ENCODE data around the gene STAM2.
"Not testable (repeated sequence)": the region's sequence is repeated elsewhere in the genome, so short reads cannot be mapped to it uniquely, and the experiment has no call there.

Gene STAM2

DNA sequence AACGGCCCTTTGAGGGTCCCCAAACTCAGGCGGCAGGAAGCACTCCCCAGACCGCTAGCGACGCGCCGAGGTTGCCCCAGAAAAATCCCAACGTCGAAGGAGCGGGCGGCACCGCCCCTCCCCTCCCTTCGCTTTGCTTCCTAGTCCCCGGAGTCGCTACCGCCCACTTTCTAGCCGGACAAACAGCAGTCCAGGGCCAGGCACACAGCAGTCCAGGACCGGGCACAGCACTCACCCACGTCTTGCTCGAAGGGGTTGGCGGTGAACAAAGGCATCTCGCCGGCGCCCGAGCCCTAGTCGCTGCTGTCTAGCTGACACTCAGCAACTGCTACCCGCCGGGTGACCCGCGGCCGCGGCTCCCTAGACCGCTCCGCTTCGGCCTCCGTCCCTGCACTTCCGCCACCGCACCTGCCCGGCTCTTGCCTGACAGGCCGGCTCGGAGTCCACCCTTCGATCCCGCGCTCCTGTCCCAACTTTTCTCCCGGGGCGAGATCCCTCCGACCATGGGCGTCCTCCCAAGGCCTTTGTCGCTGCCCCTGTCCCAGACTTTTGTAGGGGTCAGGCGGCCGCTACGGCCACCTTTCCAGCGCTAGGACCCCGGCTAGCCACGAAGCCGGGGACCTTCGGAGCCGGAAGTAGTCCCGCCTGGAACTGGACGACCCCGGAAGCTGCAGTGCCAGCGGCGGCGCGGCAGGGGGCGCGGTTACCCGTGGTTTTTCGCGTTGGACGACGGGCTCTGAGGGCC is at the start of gene STAM2:
Gene STAM2, minus strand, starts transcription at position 396 of the 745 bp plus-strand sequence. Its CDS starts 121 bp downstream, at position 275.
- DNase-seq = peak; percentile 94

DNA sequence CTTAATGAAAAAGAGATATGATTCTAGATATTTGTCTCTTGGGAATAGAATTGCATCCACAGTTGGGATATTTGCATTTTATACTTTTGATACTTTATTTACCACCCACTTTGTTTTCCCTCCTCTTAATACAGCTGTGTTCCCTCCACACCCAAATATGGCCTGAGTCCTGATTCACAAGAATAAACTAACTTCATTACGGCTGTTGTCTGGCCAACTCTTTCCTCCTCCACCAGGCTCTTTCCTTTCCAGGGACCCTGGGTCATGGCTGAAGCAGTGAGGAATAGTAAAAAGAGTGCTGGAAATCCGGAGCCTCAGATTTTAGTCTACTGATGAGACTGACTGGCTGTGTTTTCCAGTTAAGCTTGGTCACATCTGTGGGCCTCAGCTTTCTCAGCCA is 48.4 kb upstream of the STAM2 start:
- no peak for DNase-seq

DNA sequence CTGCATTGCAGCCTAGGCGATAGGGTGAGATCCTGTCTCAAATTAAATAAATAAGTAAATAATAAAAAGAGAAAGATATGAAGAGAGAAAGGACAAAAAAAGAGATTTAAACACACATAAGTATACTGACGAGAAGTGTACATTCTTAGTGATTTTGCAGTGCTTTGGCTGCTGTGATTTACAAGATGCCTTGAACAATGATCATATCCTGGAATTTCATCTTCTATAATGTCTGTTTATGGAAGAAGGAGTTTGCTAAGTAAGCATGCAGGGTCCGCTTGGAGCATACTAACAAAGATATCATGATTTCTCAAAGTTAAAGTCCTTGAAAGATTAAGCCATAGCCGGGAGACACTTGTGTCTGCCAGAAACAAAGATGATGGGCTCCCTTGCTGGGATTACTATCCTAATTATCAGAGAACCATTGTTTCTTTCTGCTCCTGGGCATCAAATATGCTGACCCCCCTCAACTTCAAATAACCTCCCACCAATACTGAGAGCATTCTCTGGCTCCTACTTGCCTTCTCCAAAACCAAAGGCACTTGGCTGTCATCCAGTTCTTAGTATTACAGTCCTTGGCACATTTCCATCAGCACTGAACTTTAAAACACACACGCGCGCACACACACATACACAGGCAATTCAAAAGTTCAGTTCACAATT is 47.5 kb upstream of the STAM2 start:
- no peak for DNase-seq

DNA sequence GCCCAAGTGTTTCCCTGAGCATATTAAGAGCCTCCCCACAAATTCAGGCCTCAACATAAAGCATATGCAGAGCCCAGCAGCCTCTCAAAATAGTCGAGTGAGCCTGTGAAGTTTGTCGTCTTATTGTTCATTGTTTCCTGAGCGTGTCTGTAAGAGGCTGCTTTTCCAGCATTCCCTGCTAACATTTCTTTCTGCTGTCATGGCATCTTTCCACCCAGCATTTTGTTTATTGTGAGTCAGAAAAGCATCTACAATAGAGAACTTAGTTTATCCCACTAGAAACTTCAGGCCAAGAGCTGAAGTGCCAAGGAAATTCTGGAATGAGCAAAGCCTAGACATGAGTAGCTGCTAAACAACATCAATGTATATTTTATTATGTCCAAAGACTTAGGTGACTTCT is 46.3 kb upstream of the STAM2 start:
- DNase-seq = no peak

DNA sequence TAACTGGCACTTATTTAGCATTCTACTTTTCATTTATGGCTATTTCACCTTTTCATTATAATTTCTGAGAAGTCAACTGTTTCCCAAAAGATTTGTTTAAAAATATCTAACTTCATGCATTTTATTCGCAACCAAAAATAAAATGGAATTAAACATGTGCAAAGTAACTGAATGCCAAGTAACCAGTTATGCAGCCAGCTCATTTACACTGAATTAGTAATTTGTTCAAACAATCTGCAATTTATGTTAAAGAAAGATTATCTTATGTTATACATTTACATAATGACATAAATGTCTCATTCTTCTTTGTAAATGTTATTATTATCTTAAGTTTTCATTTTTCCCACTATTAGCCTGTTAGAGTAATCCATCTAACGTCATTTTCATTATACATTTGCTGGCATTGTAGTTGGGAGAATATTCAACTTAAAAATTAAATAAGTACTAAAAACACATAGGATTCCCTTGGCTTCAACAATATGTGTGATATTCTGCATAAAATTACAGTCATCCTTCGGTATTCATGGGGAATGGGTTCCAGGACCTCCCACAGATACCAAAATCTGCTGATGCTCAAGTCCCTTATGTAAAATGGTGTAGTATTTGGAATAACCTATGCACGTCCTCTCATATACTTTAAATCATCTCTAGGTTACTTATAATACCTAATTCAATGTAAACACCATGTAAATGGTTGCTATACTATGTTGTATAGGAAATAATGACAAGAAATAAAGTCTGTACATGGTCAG is 43.7 kb upstream of the STAM2 start:
- no peak for DNase-seq

DNA sequence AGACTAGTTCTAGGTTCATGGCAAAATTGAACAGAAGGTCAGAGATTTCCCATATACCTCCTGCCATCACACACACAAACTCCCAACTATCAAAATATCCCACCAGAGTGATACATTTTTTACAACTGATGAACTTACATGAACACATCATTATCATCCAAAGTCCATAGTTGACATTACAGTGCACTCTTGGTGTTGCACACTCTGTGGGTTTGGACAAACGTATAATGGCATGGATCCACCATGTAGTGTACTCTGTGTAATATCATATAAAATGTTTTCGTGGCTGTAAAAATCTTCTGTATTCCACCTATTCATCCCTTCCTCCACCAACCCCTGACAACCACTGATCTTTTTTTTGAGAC is 25.9 kb upstream of the STAM2 start:
- no peak for DNase-seq

DNA sequence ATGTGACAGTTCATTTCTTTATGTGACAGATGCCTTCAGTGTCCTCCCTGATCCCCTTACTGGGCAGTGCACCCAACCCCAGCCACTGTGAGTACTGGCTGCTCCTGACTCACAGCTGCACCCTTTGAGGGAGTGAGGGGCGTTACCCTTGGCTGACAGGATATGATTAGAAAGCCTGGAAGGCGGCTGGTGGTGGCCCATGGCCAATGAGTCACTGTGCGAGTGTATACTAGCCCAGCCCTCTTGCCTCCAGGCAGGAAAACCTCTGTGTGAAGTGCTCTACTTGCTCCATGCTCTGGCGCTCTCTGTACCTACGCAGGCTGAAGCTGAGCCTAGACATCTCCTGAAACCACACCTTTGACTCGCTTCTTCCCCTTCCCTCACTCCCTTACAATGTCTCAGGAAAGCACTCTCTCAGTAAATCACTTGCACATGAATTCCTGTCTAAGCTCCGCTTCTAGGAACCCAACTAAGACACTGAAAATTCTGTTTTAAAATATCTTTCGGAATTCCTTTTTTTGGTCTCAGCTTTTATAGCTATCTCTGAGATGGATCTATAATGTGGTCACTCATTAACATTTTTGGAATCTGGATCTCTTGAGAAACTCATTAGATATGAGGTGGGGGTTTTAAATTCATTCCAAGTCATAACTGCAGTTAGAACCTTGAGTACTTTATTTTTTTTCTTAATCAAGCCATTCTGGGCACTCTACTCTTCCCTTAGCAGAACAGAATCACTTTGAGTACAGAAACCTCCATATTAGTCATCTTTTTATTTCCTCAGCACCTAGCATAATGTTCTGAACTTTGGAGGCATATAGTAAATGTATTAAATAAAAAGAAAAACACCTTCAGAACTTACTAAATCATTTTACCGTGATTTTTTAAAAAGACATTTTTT is 25.3 kb upstream of the STAM2 start:
- DNase-seq = no peak

DNA sequence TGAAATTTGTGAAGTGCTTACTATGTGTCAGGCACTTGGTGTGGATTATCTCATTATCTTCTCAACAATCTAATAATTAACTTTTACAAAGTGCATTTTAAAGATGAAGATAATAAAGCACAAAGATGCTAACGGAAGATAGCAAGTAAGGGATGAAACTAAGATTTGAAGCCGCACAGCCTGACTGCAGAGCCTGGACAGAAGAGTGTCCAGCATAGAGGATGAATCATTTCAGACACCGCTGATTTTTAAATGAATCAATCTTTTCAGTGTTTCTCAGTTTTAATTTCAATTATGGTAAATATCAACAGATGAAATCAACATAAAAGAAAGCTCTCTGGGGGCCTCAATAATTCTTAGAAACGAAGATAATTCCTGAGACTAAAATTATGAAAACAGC is 24.5 kb upstream of the STAM2 start:
- no peak for DNase-seq

DNA sequence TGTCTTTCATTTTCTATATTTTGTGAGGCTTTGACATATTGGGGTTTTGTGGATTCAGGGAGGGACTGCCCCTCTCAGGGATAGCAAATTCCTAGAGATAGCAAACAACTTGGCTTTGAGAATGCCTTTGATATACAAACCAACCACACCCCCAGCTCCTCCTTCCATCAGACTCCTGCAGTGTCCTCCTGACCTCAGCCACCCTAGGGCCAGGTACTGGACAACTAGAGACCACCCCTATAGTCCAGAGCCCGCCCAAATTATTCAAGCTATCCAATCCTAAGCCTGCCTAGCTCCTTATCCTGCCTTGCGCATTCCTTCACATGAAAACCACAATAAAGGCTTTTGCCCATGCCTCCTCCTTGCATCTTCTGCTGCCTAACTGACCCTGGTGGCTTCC is 22.9 kb upstream of the STAM2 start:
- DNase-seq = no peak

DNA sequence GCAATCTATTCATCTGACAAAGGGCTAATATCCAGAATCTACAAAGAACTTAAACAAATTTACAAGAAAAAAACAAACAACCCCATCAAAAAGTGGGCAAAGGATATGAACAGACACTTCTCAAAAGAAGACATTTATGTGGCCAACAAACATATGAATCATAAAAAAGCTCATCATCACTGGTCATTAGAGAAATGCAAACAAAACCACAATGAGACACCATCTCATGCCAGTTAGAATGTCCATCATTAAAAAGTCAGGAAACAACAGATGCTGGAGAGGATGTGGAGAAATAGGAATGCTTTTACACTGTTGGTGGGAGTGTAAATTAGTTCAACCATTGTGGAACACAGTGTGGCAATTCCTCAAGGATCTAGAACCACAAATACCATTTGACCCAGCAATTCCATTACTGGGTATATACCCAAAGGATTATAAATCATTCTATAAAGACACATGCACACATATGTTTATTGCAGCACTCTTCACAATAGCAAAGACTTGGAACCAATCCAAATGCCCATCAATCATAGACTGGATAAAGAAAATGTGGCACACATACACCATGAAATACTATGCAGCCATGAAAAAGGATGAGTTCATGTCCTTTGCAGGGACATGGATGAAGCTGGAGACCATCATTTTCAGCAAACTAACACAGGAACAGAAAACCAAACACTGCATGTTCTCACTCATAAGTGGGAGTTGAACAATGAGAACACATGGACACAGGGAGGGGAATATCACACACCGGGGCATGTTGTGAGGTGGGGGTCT is 22.1 kb upstream of the STAM2 start:
- DNase-seq = not testable (repeated sequence)

DNA sequence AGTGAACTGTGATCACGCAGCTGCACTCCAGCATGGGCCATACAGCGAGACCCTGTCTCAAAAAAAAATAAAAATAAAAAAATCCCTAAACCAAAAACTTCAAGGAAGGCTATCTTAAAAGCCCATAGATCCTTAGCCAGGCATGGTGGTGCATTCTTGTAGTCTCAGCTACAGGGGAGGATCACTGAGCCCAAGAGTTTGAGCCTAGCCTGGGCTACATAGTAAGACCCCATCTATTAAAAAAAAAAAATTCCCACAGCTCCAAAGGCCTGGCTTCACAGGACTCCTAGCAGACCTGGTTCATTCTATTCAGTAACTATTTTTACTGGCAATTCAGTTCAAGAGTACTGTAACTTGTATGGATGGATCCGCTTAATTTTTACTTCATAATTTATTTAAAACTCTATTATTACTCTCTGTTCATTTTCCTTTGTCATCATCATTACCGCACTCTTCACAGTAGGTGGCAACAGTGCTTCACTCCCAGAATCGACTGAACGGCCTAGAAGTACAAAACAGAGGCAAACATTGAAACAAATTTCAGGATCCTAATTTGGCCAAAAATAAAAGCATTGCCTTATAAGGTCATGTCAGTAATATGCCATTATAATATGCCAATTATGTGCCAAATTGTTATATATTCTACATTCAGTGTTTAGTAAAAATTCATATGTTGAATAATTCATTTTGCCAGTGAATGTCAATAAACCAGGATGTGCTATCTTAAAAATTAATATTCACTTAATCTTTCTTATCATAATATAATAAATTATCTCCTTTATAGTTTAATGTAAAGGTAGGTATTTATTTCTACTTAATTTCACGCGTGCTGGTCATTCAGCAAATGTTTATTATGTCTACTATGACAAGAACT is 14.3 kb upstream of the STAM2 start:
- no peak for DNase-seq

DNA sequence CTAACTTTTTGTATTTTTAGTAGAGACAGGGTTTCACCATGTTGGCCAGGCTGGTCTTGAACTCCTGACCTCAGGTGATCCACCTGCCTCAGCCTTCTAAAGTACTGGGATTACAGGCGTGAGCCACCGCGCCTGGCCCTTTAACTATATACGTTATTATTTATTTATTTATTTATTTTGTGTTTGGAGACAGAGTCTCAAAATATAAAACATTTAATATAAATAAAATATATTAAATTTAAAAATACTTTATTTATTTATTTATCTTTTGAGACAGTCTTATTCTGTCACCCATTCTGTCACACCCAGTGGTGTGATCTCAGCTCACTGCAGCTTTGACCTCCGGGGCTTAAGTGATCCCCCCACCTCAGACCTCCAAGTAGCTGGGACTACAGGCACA is 11.2 kb upstream of the STAM2 start:
- not testable (repeated sequence) for DNase-seq

DNA sequence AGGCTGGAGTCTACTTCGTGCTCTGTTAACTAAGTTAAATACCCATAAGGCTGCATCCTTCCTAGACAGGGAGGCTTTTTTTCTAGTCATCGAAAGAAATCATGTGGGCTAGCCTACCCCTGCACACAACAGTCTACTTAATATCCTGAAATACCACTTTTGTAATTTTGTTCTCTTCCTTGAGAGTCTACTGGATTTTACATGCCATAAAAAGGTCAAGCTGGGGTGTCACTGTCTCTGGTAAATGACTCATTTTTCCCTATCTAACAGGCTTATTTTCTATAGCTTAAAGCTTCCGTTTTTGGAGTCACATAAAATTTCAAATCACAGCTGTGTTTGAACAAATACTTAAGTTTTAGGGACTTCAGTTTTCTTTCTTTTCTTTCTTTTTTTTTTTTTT is 10.7 kb upstream of the STAM2 start:
- no peak for DNase-seq

DNA sequence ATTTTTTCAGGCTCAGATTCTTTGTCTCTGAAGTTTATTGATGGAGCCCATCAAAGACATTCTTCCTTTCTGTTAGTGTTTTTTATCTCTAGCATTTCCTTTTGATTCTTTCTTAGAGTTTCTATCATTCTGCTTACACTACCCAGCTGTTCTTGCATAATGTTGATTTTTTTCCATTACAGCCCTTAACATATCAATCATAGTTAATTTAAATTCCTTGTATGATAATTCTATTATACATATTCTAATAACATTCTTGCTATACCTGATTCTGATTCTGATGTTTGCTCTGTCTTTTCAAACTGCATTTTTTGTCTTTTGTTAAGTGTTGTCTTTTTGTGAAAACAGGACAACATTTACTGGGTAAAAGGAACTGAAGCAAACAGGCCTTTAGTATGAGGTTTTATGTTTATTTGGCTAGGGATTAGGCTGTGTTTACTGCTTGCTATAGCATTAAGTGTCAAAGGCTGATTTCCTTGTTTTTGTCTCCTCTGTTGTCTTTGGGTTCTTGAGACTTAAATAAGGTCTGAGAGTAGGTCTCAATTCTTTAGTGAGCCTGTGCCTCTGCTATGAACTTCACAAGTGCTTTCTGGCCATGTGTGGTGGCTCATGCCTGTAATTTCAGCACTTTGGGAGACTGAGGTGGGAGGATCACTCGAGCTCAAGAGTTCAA is 8.0 kb upstream of the STAM2 start:
- no peak for DNase-seq

DNA sequence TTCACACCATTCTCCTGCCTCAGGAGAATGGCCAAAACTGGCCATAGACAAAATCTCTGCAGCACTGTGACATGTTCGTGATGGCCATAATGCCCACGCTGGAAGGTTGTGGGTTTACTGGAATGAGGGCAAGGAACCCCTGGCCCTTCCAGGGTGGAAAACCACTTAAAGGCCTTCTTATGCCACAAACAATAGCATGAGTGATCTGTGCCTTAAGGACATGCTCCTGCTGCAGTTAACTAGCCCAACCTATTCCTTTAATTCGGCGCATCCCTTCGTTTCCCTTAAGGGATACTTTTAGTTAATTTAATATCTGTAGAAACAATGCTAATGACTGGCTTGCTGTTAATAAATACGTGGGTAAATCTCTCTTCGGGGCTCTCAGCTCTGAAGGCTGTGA is 2.1 kb upstream of the STAM2 start:
- DNase-seq = not testable (repeated sequence)

DNA sequence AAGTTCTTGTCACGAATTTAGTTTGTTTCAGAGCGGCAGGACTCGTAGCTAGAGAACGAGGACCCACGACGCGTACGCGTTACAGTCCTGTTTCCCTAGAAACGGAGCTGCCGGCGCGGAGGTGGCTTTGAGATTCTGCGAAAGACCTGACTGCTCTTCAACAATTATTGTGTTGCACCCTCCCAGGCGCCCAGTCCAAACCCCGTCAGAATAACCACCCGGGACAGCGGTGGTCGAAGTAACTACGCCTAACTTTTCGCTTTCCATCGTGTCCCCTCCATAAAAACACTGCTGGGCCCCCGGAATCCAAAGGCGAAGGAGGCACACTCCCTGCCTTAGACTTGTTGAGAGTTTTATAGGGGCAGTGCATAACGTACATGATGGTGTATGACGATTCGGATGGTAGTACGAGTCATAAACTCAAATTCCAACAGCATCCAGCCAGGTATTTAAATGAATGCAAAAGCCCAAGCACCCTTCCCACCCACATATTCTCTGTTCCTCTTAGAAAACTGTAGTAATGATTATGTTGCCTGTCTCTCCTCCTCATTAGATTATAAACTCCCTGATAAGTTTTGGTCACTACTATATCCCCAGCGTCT is 651 bp upstream of the STAM2 start:
- DNase-seq = no peak

DNA sequence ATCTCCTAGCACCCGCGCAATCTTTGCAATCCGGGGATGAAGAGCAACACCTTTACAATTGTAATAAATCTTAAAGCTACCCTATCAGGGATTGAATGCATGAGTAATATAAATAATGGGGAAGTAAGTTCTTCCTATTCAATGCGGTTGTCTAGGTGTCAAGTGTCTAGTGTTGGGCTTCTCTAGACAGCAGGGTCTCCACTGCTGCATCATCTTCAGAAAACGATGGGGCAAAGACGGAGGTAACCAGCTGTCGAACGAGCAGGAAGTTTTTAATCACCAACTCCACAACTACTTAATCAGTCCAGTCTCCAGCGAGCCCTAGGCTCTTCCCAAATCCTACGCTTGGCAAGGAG is 573 bp downstream of the STAM2 start:
- DNase-seq = no peak

DNA sequence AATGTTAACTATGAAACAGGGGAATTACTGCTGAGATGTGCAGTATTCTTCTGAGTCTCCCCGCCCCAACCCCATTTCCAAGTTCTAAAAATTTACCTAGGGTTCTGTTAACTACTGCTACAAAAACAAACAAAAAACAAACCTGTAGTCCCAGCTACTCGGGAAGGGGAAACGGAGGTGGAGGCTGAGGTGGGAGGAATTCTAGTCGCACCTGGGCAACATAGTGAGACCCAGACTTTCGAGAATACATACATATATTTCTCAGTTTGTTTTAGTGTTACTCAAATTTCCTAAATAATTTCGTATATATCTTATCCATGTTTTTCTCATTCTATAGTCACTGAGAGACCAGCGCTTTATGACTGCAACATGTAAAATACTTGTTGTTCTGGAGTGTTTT is 989 bp downstream of the STAM2 start:
- DNase-seq = no peak

DNA sequence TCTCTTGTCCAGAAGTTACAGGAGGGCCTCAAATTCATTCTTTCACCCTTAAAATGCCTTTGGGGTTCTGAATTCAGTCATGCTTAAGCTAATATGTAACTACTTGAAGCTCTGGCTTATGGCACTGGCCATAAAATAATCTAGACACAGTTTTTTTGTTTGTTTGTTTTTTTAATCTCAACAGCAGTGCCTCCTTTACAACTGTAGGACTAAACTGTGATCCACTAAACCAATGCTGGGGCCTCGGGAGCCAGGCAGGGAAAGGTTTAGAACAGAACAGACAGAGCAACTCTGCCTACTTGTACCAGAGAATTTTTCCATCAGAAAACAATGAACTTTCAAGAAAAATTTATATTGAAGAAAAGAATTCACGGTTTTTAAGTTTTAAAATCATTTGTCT is 1.7 kb downstream of the STAM2 start:
- DNase-seq = no peak

DNA sequence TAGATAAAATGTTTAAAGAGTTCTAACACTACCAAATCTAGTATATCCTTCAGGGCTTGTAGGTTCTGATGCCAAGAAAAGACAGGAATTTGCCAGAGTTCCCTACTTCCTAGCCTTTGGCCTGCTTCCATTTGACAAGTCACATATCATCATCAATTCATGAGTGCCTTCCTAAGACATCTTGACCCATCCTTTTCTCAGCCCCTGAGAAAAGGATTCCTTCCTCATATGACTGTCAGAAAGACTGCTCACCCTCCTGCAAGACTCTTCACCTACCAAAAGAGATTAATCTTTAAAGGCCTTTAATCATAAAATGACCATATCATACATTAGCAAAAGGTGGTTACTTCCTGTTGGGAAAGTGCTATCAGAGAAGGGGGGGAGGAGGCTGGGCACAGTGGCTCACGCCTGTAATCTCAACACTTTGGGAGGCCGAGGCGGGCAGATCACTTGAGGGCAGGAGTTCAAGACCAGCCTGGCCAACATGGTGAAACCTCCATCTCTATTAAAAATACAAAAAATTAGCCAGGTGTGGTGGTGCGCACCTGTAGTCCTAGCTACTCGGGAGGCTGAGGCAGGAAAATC is 3.3 kb downstream of the STAM2 start:
- not testable (repeated sequence) for DNase-seq

Data from activated T-cell treated with anti-CD3 and anti-CD28 coated beads for 4 hours (primary cell).